ENCODE measurements around the gene AFG3L2. TPM values are rescaled to one million over a fixed set of nuclear protein-coding genes. Genes with fewer than 3 reads are reported as not detected.

The AFG3L2 gene
- total and polyA plus RNA-seq, 2 of the 13 experiments (the other 11 are each of a cell fraction or from before 2014, with no cell fraction given), result 28.6 to 86.9 TPM

DNA sequence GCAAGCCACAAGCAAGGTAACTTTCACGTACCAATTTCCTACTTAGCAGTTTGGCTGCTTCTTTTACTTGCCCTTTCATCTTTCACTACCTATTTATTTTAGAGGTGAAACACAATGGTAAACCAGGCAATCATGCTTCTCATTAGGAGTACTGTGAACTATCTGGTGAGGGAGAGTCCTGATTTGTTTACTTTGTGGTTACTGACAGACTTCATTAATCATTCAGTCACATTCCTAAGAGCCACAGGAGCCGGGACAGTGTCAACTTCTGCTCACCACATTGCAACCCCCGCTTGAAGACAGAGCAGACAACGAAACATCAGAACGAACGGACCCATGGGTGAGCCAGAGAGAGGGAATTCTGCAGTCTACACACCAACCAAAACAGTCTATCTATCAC lies 40.1 kb downstream of the AFG3L2 start (continued):
- peak; percentile 83; the same call in 1 of the 2 replicates for TF ChIP-seq TBX3 (IDR thresholded peaks at IDR 0.05; ENCODE audit: borderline replicate concordance)
- peak; percentile 47; the same call in 1 of the 2 replicates for TF ChIP-seq NR2F6 (IDR thresholded peaks at IDR 0.05)
- TF ChIP-seq NR2F6 (CRISPR knock-in tag; IDR thresholded peaks at IDR 0.05), result peak; percentile 42; the same call in 1 of the 2 replicates
- TF ChIP-seq ARNTL (CRISPR knock-in tag; IDR thresholded peaks at IDR 0.05), result no peak
- TF ChIP-seq MEIS2 (CRISPR knock-in tag; IDR thresholded peaks at IDR 0.05), result peak; percentile 94
- TF ChIP-seq ZNF678 (CRISPR knock-in tag; IDR thresholded peaks at IDR 0.05), result no peak
- TF ChIP-seq, protein P1, sequence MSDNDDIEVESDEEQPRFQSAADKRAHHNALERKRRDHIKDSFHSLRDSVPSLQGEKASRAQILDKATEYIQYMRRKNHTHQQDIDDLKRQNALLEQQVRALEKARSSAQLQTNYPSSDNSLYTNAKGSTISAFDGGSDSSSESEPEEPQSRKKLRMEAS (IDR thresholded peaks at IDR 0.05), result no peak
- peak; percentile 74; the same call in 1 of the 2 replicates for TF ChIP-seq MIXL1 (CRISPR knock-in tag; IDR thresholded peaks at IDR 0.05)
- TF ChIP-seq IRX3 (CRISPR knock-in tag; IDR thresholded peaks at IDR 0.05; ENCODE audit: borderline replicate concordance, low read depth), result no peak
- TF ChIP-seq, protein P2, sequence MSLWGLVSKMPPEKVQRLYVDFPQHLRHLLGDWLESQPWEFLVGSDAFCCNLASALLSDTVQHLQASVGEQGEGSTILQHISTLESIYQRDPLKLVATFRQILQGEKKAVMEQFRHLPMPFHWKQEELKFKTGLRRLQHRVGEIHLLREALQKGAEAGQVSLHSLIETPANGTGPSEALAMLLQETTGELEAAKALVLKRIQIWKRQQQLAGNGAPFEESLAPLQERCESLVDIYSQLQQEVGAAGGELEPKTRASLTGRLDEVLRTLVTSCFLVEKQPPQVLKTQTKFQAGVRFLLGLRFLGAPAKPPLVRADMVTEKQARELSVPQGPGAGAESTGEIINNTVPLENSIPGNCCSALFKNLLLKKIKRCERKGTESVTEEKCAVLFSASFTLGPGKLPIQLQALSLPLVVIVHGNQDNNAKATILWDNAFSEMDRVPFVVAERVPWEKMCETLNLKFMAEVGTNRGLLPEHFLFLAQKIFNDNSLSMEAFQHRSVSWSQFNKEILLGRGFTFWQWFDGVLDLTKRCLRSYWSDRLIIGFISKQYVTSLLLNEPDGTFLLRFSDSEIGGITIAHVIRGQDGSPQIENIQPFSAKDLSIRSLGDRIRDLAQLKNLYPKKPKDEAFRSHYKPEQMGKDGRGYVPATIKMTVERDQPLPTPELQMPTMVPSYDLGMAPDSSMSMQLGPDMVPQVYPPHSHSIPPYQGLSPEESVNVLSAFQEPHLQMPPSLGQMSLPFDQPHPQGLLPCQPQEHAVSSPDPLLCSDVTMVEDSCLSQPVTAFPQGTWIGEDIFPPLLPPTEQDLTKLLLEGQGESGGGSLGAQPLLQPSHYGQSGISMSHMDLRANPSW (CRISPR knock-in tag; IDR thresholded peaks at IDR 0.05; ENCODE audit: borderline replicate concordance), result no peak
- TF ChIP-seq, protein P3, sequence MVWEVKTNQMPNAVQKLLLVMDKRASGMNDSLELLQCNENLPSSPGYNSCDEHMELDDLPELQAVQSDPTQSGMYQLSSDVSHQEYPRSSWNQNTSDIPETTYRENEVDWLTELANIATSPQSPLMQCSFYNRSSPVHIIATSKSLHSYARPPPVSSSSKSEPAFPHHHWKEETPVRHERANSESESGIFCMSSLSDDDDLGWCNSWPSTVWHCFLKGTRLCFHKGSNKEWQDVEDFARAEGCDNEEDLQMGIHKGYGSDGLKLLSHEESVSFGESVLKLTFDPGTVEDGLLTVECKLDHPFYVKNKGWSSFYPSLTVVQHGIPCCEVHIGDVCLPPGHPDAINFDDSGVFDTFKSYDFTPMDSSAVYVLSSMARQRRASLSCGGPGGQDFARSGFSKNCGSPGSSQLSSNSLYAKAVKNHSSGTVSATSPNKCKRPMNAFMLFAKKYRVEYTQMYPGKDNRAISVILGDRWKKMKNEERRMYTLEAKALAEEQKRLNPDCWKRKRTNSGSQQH (CRISPR knock-in tag; IDR thresholded peaks at IDR 0.05; ENCODE audit: low read depth), result no peak
- TF ChIP-seq, protein P4, sequence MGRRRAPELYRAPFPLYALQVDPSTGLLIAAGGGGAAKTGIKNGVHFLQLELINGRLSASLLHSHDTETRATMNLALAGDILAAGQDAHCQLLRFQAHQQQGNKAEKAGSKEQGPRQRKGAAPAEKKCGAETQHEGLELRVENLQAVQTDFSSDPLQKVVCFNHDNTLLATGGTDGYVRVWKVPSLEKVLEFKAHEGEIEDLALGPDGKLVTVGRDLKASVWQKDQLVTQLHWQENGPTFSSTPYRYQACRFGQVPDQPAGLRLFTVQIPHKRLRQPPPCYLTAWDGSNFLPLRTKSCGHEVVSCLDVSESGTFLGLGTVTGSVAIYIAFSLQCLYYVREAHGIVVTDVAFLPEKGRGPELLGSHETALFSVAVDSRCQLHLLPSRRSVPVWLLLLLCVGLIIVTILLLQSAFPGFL (CRISPR knock-in tag; IDR thresholded peaks at IDR 0.05), result no peak
- no peak for TF ChIP-seq TAF15 (IDR thresholded peaks at IDR 0.05; ENCODE audit: low read depth, low read length, poor library complexity, severe bottlenecking)
- TF ChIP-seq, protein P5, sequence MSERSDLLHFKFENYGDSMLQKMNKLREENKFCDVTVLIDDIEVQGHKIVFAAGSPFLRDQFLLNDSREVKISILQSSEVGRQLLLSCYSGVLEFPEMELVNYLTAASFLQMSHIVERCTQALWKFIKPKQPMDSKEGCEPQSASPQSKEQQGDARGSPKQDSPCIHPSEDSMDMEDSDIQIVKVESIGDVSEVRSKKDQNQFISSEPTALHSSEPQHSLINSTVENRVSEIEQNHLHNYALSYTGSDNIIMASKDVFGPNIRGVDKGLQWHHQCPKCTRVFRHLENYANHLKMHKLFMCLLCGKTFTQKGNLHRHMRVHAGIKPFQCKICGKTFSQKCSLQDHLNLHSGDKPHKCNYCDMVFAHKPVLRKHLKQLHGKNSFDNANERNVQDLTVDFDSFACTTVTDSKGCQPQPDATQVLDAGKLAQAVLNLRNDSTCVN (CRISPR knock-in tag; IDR thresholded peaks at IDR 0.05; ENCODE audit: borderline replicate concordance), result no peak
- no peak for TF ChIP-seq HNRNPLL (IDR thresholded peaks at IDR 0.05; ENCODE audit: low read depth, low read length, poor library complexity, severe bottlenecking)
- TF ChIP-seq, protein P6, sequence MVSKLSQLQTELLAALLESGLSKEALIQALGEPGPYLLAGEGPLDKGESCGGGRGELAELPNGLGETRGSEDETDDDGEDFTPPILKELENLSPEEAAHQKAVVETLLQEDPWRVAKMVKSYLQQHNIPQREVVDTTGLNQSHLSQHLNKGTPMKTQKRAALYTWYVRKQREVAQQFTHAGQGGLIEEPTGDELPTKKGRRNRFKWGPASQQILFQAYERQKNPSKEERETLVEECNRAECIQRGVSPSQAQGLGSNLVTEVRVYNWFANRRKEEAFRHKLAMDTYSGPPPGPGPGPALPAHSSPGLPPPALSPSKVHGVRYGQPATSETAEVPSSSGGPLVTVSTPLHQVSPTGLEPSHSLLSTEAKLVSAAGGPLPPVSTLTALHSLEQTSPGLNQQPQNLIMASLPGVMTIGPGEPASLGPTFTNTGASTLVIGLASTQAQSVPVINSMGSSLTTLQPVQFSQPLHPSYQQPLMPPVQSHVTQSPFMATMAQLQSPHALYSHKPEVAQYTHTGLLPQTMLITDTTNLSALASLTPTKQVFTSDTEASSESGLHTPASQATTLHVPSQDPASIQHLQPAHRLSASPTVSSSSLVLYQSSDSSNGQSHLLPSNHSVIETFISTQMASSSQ (IDR thresholded peaks at IDR 0.05; ENCODE audit: low read depth), result peak; percentile 37; the same call in 1 of the 2 replicates
- TF ChIP-seq, protein P6 (CRISPR knock-in tag; IDR thresholded peaks at IDR 0.05; ENCODE audit: borderline replicate concordance), result no peak
- TF ChIP-seq ZFAT (CRISPR knock-in tag; conservative IDR thresholded peaks at IDR 0.05), result no peak
- no peak for TF ChIP-seq CEBPG (CRISPR knock-in tag; IDR thresholded peaks at IDR 0.05)
- no peak for TF ChIP-seq PRMT3 (CRISPR knock-in tag; IDR thresholded peaks at IDR 0.05; ENCODE audit: borderline replicate concordance, low read depth)
- TF ChIP-seq NFE2 (CRISPR knock-in tag; IDR thresholded peaks at IDR 0.05), result no peak

All from HepG2 (cell line).